H9 (cell line): ENCODE data around the gene PHACTR1. TPM values are rescaled to one million over a fixed set of nuclear protein-coding genes. Genes with fewer than 3 reads are reported as not detected.

Experiments
- DNase-seq: peaks from one replicate; pipeline ENCODE4 v3.0.0-alpha.2; 2017
- H2AFZ ChIP-seq: one replicate; pipeline ENCODE4 v1.6.1; 2013; ENCODE audit warnings: mild to moderate bottlenecking, low read length, control low read depth, moderate library complexity
- H2AK5ac ChIP-seq: 2 replicates; pipeline ENCODE4 v1.6.1; 2013; ENCODE audit warnings: low read length, control low read depth, mixed read lengths; ENCODE audit not compliant: insufficient read length
- H2BK120ac ChIP-seq: one replicate; pipeline ENCODE4 v1.6.1; 2013; ENCODE audit warnings: low read depth, mild to moderate bottlenecking, low read length, control low read depth, inconsistent platforms; ENCODE audit not compliant: poor library complexity, severe bottlenecking
- H2BK12ac ChIP-seq: 2 replicates; pipeline ENCODE4 v1.6.1; 2013; ENCODE audit warnings: low read length, control low read depth, mixed read lengths, low read depth; ENCODE audit not compliant: insufficient read length
- H2BK15ac ChIP-seq: 2 replicates; pipeline ENCODE4 v1.6.1; 2013; ENCODE audit warnings: low read depth, low read length, control low read depth
- H2BK20ac ChIP-seq: one replicate; pipeline ENCODE4 v1.6.1; 2013; ENCODE audit warnings: low read depth, mild to moderate bottlenecking, low read length, control low read depth, inconsistent platforms; ENCODE audit not compliant: poor library complexity, severe bottlenecking
- H2BK5ac ChIP-seq: 2 replicates; pipeline ENCODE4 v1.6.1; 2013; ENCODE audit warnings: low read length, control low read depth, mixed read lengths; ENCODE audit not compliant: insufficient read length
- H3K14ac ChIP-seq: 2 replicates; pipeline ENCODE4 v1.6.1; 2013; ENCODE audit warnings: low read length, control low read depth; ENCODE audit not compliant: insufficient read depth
- H3K18ac ChIP-seq: 2 replicates; pipeline ENCODE4 v1.6.1; 2013; ENCODE audit warnings: low read depth, mild to moderate bottlenecking, mixed read lengths, low read length, control low read depth; ENCODE audit not compliant: insufficient read length
- H3K23ac ChIP-seq: 2 replicates; pipeline ENCODE4 v1.6.1; 2013; ENCODE audit warnings: low read length, control low read depth, mixed read lengths, low read depth; ENCODE audit not compliant: insufficient read length
- H3K23me2 ChIP-seq: 2 replicates; pipeline ENCODE4 v1.6.1; 2013; ENCODE audit warnings: low read depth, mild to moderate bottlenecking, mixed read lengths, low read length, control low read depth; ENCODE audit not compliant: insufficient read length, poor library complexity, severe bottlenecking
- H3K27ac ChIP-seq: 2 replicates; pipeline ENCODE4 v1.5.1; 2013; ENCODE audit warnings: low read length, control low read depth, mixed read lengths, low read depth; ENCODE audit not compliant: insufficient read length
- H3K27me3 ChIP-seq: 2 replicates; pipeline ENCODE4 v1.6.1; 2013; ENCODE audit warnings: low read length, control low read depth, inconsistent platforms; ENCODE audit not compliant: insufficient read depth
- H3K4ac ChIP-seq: 2 replicates; pipeline ENCODE4 v1.6.1; 2013; ENCODE audit warnings: low read depth, mild to moderate bottlenecking, control low read depth, inconsistent platforms, low read length, moderate library complexity
- H3K4me1 ChIP-seq: 2 replicates; pipeline ENCODE4 v1.6.1; 2013; ENCODE audit warnings: low read length, control low read depth, inconsistent platforms; ENCODE audit not compliant: insufficient read depth
- H3K4me2 ChIP-seq: 2 replicates; pipeline ENCODE4 v1.6.1; 2013; ENCODE audit warnings: low read length, control low read depth, mixed read lengths; ENCODE audit not compliant: insufficient read length, insufficient read depth
- H3K56ac ChIP-seq: 2 replicates; pipeline ENCODE4 v1.6.1; 2013; ENCODE audit warnings: low read depth, mild to moderate bottlenecking, mixed read lengths, low read length, control low read depth; ENCODE audit not compliant: insufficient read length
- H3K79me1 ChIP-seq: 2 replicates; pipeline ENCODE4 v1.6.1; 2013; ENCODE audit warnings: low read depth, mild to moderate bottlenecking, moderate library complexity, low read length, control low read depth, inconsistent platforms; ENCODE audit not compliant: insufficient read depth, poor library complexity, severe bottlenecking
- H3K79me2 ChIP-seq: 2 replicates; pipeline ENCODE4 v1.6.1; 2013; ENCODE audit warnings: low read length, control low read depth, inconsistent platforms; ENCODE audit not compliant: insufficient read depth
- H3K9ac ChIP-seq: 2 replicates; pipeline ENCODE4 v1.6.1; 2013; ENCODE audit warnings: low read length, control low read depth, mixed read lengths; ENCODE audit not compliant: insufficient read length; ENCODE audit errors: extremely low read depth
- H3K9me3 ChIP-seq: one replicate; pipeline ENCODE4 v1.6.1; 2013; ENCODE audit warnings: low read depth, low read length, inconsistent platforms; ENCODE audit not compliant: control insufficient read depth
- H3T11ph ChIP-seq: one replicate; pipeline ENCODE4 v1.6.1; 2013; ENCODE audit warnings: mild to moderate bottlenecking, low read length, control low read depth, inconsistent platforms
- H4K20me1 ChIP-seq: one replicate; pipeline ENCODE4 v1.6.1; 2013; ENCODE audit not compliant: control insufficient read depth, insufficient read length, insufficient read depth
- H4K5ac ChIP-seq: 2 replicates; pipeline ENCODE4 v1.6.1; 2013; ENCODE audit warnings: low read depth, mild to moderate bottlenecking, mixed read lengths, low read length, control low read depth; ENCODE audit not compliant: insufficient read length
- H4K8ac ChIP-seq: replicated peaks from 2 replicates; pipeline ENCODE4 v1.6.1; 2013; ENCODE audit warnings: low read length, control low read depth, mixed read lengths, low read depth; ENCODE audit not compliant: insufficient read length
- H4K91ac ChIP-seq: 2 replicates; pipeline ENCODE4 v1.6.1; 2013; ENCODE audit warnings: low read depth, mild to moderate bottlenecking, moderate library complexity, mixed read lengths, low read length, control low read depth; ENCODE audit not compliant: insufficient read length
- H3K27ac Mint-ChIP-seq, 3 experiments: 2 replicates in 2 of 3; 3 replicates in 1 of 3; pipeline ENCODE4 v1.8.0; 2020 to 2021; ENCODE audit warnings: mixed read lengths in 3 of 3, mild to moderate bottlenecking in 1 of 3, moderate library complexity in 1 of 3
- H3K27me3 Mint-ChIP-seq: 2 replicates; pipeline ENCODE4 v1.8.0; 2021; ENCODE audit warnings: low read depth, mild to moderate bottlenecking, moderate library complexity, mixed read lengths
- H3K36me3 Mint-ChIP-seq, 3 experiments: 2 replicates in 2 of 3; 3 replicates in 1 of 3; pipeline ENCODE4 v1.8.0; 2020 to 2021; ENCODE audit warnings: low read depth in 3 of 3, mixed read lengths in 3 of 3; ENCODE audit not compliant: insufficient read depth in 1 of 3
- H3K4me1 Mint-ChIP-seq, 2 experiments: 2 replicates each; pipeline ENCODE4 v1.8.0; 2020; ENCODE audit warnings: mixed read lengths in 2 of 2
- H3K4me3 Mint-ChIP-seq, 2 experiments: 2 replicates in 1 of 2; 3 replicates in 1 of 2; pipeline ENCODE4 v1.8.0; 2020 to 2021; ENCODE audit warnings: mild to moderate bottlenecking in 2 of 2, mixed read lengths in 2 of 2, moderate library complexity in 1 of 2
- H3K9me3 Mint-ChIP-seq, 2 experiments: 2 replicates in 1 of 2; 3 replicates in 1 of 2; pipeline ENCODE4 v1.8.0; 2020; ENCODE audit warnings: mild to moderate bottlenecking in 2 of 2, mixed read lengths in 2 of 2, moderate library complexity in 1 of 2
- CTCF ChIP-seq: fragments of 200-600 bp; sonication (generic); conservative IDR thresholded peaks from 3 replicates; pipeline ENCODE4 v1.8.0; 2021; ENCODE audit warnings: antibody characterized with exemption, mild to moderate bottlenecking
- WGBS: extraction: QIAGEN DNeasy Blood & Tissue Kit; methylation state at CpG from one replicate; pipeline ENCODE4 v1.1.7; 2013; ENCODE audit warnings: missing lambda C conversion rate, low lambda C conversion rate, mixed read lengths; ENCODE audit not compliant: insufficient read length; ENCODE audit errors: extremely low coverage; 5-methylcytosine and 5-hydroxymethylcytosine counted together
- total RNA-seq: library from RNA; stranded (reverse); gene quantifications from 2 replicates; pipeline ENCODE4 v1.2.1, GENCODE V29; 2021

PHACTR1 gene
- total RNA-seq, 1 experiment from 2014 or later = 15.9 TPM

- no CpG with 5 or more reads among the region's 4 CpGs for WGBS
- Histone ChIP-seq H3K23me2 (peaks cover 7% of the 10 kb centered on the region), H3T11ph (no peak overlapping the region), H4K5ac (no peak overlapping the region), H3K18ac (no peak overlapping the region), H2BK20ac (no peak overlapping the region), H3K27ac (no peak overlapping the region), H2BK5ac (no peak overlapping the region), H2AK5ac (no peak overlapping the region), H3K4me2 (peak overlapping the region; percentile 98), H2AFZ (no peak overlapping the region), H3K56ac (no peak overlapping the region), H2BK120ac (no peak overlapping the region), H2BK15ac (no peak overlapping the region), H4K8ac (no peak overlapping the region), H3K23ac (no peak overlapping the region), H3K79me1 (no peaks in the 10 kb centered on the region), H3K27me3 (no peaks in the 10 kb centered on the region; the same call in 1 of the 2 replicates), H3K9ac (no peak overlapping the region), H4K91ac (no peak overlapping the region), H3K79me2 (no peaks in the 10 kb centered on the region), H2BK12ac (no peak overlapping the region), H3K14ac (no peak overlapping the region), H3K9me3 (peaks cover under 1% of the 10 kb centered on the region), H4K20me1 (no peaks in the 10 kb centered on the region), H3K4ac (no peak overlapping the region), H3K4me1 (peaks cover 2% of the 10 kb centered on the region; the same call in 1 of the 2 replicates)
- H3K27ac Mint-ChIP-seq = no peak overlapping the region; a peak in 1 of 7 replicates
- DNase-seq = no peak
- TF ChIP-seq CTCF = no peak
- peaks cover 26% of the 10 kb centered on the region for H3K27me3 Mint-ChIP-seq
- peak overlapping the region; percentile 86 to 94 for H3K4me3 Mint-ChIP-seq
- H3K36me3 Mint-ChIP-seq = peaks cover 0 to 8% (median 7%) of the 10 kb centered on the region in 3 experiments; a peak in 5 of 7 replicates
- peaks cover 7 to 8% of the 10 kb centered on the region in 2 experiments; a peak in 2 of 5 replicates for H3K9me3 Mint-ChIP-seq
- peaks cover 34 to 38% of the 10 kb centered on the region in 2 experiments for H3K4me1 Mint-ChIP-seq
Observed at GRCh38 chr6:12750416-12750815, 33.8 kb downstream of the PHACTR1 start.
